Activated CD4-positive, alpha-beta T cell treated with anti-CD3 and anti-CD28 coated beads for 1 hour (primary cell): ENCODE results near the gene LEF1.

Experiments used
- DNase-seq: peaks from one replicate; pipeline ENCODE4 v3.0.0-alpha.2; 2020

Gene LEF1

DNA sequence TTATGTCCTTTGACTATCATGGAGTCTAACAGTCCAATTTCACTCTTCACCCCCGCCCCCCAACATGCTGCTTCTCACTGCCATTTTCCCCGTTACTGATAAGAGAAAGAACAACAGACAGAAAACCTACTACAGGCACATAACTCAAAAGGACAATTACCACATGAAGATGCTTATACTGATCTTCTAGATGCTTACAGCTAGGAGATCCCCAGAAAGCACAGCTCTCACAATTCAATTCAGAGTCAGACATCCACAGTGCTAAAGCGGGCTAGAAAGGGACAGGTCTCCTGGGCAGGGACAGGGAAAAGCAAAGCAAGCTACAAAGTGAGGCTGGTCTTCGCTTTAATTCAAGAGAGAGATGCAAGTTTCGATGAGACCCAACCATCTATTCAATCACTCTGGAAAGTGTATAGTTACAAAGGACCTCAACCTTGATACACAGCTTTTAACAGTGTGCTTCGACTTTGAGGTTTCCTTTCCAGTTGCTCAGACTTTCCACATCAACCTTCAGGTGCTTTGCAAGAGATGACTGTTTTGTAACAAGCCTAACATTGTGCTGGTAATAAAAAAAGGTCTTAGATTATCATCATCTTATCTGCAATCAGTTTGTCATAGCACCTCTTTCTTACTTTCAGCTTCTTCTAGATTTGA is 60.9 kb downstream of the LEF1 start:
- DNase-seq: no peak

DNA sequence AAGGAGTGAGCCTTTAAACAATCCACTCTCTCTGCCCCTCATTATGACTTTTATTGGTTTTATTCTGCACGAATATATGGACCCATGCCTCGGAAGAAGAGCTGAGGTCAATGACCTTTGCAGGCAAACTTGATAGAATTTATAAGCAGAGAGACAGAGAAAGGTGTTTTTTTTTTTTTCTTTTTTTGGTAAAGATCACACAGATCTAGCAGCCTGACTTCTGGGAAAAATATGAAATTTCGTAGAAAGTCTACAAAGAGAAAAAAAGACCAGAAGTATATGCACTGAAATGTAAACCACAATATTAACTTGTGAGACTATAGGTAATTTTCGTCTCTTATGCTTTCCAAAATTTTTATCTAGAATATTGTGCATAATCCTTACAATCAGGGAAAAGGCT is 61.6 kb downstream of the LEF1 start:
- no peak for DNase-seq

DNA sequence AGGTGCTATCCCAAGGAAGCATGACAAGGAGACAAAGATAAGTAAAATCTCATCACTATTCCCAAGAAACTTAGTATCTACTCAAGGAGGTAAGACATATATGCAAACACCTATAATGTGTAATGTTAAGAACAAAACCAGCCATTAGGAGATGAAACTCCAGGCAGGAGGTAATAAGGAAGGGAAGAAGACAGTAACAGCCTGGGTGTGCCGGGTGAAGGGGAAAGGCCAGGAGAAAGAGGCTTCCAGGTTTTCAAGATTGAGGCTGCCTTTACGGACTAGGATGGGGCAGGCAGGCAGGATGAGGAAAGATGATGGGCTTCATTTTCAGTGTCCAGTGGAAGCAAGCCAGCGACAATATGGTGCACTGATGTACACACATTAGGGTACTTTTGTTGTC is 62.5 kb downstream of the LEF1 start:
- no peak for DNase-seq

DNA sequence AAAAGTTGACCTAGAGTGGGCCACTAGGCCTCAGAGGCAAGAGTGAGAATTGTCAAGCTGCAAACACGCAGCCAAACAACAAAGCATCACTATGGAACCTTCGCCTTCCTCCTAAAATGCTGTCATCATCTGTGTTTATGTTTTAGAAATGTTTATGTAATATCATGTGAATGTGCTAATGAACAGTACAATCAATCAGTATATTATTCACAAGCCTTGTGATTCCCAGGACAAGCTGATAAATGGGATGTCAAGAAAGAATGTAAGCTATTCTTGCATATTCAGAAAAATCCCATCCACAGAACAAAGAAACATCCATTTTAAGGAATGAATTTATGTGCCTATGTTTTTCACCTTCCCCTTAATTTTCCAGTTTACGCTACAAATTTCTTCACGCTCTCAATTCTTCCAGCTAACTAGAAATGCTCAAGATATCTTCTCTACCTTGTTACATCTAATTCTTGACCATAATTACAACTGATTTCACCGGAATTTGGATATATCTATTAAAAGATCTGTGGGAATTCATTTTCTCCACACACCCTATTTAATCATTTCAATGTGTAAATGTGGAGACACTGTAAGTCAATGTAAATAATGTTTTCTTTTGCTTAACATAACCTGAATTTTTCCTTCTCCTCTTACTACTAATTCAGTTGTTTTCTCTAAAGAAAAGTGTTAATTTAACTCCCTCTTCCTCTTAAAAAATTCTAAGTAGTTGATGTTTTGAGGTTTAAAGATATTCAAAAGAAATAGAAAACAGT is 65.5 kb downstream of the LEF1 start:
- DNase-seq: no peak

DNA sequence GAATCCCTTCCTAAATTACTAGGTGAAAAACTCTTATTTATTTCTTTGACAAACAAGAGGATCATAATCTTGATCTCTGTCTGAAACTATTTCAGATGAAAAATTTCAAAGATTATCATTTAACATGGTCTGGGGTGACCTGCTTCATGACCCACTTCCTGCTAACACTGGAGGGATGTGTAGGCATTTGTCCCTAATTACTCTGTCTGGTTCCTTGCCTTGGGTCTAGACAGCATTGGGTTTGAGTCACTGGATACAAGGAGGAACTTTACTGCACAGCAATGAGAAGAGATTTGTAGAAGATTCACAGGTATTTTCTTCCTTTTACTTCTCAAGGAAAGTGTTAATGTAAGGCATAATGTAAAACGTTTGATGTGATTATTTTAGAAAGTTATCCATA is 67.9 kb downstream of the LEF1 start:
- DNase-seq: no peak

DNA sequence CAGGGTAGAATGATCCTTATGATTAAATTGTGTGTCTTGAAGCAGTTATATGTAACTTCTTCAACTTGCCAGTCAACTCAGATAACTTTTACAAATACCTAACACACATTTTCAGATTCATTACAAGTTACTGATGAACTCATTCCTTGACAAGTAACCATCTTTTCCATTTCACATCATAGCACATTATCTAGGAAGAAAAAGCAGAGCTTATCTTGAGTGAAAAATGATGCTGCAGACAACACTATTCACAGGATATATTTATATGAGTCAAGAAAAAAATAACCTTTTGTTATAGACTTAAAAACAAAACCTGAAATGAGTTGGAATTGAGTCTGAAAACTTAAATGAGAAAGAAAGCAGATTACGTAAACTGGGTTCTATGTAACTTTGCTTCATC is 68.9 kb downstream of the LEF1 start:
- no peak for DNase-seq

DNA sequence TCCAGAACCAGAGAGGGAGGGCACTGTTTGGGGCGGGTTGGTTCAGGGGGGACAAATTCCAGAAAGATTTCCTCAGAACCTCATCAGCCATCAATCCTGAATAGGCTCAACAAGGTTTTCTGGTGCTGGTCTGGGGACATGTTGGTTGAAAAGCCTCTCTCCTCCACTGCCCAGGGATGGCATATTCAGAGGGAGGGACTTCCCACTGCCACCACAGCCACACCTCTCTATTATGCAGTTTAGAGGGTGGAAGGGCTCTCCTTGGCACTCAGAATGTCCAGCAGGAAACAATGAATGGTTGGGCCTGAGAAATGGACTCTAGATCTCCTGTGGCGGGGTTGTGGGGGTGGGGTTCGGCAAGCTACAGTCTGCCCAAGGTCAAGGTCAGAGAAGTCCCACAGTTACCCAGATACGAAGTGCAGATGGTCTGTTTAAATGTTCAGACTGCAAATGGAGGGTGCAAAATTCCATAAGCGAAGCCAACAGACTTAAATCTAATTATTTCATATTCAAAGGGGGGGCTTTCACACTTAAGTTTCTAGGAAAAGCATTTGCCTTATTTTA is 70.7 kb downstream of the LEF1 start:
- DNase-seq: no peak

DNA sequence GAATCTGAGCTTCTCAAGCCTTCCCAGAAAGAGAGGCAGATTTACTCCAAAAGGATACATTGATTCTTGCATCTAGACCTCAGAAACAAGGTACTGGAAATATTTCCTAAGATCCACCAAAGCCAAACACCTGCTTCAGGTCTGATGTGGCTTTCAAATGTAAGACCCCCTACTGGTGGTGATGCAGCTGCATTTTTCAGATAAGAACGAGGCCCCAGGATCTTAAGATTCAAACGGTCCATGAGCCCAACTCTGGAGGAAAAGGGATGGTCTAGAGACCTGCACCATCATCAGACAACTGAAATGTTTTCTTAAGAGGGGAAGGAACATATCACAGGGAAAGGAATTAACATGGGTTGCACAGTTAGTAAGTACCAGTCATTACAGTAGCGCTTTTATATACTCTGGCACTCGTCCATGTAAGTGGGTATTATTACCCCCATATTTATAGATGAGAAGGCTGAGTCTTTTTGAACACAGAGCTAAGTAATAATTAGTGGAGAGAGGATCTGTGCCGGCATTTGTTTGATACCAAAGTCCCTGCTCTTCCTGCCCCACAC is 73.7 kb downstream of the LEF1 start:
- DNase-seq: no peak

DNA sequence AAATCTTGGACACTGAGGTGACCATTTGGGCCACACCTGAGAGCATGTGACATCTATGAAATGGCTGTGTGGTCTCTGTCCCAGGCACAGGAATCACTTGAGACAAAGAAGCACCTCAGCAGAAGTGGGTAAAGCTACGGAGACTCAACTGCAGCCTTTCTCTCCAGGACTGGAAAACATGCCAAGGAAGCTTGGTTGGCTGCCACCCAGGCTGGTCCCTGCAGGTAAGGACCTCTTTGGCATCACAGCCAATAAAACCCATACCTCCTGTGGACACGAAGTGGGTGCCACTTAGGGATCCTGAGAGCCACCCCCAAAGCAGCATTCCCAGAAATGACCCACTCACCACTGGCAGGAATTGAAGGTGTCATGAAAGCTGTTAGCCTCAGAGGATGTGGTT is 74.6 kb downstream of the LEF1 start:
- DNase-seq: no peak

DNA sequence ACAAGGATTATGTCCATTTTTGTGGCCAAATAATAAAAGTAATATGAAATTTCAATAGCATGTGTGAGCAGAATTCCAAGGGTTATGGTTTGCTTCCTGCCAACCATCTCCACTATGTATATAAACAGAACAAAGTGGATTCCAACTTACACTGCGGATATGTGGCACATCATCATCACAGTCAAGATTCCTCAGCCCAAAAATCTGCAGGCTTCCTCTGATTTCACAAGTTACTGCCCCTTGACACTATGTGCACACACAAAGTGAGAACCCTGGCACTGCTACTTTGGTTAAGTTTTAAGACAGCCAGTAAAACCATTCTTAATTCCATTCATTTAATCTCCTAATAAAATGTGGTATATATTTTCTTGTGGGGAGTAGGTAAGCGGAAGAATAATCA is 76.4 kb downstream of the LEF1 start:
- DNase-seq: no peak

DNA sequence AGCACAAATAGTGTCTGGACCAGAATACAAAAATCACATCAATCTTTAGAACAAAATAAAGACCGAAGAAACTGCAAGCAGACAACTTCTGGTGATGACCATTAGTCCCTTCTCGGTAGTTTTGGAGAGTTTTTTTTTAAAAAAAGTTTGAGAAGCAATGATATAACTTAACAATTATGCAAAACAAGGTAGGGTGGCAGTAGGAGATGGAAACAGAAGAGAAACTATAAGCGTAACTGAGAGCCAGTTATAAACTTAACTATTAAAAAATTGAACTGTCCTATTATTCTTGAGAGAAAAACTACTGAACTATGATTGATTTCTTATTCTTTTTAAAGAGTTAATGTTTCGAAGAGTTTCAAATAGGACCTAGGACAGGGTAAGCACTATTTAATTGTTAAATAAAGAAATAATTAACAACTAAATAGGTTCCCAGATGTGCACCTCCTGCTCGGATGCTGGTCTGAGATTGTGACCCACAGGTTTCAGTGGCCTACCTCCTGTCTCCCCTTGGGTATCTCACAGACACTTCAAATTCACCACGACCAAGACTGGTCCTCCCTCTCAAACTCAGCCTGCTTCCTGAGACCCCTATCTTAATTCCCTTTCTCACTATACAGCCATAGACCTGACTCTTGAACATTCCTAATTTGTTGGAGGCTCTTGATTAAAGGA is 81.3 kb downstream of the LEF1 start:
- no peak for DNase-seq

DNA sequence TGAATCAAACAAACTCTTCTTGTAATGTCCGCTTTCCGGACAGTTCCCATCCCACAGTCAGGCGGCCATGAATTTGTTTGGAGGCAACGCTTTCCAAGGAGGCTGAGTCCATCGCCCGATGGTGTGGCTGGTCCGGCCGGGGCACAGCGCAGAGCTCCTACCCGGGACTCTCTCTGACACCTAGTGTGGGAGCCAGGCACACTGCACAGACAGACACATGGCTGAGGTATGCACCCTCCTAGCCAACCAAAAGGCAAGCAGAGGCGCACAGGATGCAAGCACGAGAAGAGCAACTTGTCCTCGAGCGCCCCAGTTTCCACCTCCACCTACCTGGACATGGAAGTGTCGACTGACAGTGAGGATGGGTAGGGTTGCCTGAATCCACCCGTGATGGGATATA is 87.5 kb downstream of the LEF1 start:
- no peak for DNase-seq

DNA sequence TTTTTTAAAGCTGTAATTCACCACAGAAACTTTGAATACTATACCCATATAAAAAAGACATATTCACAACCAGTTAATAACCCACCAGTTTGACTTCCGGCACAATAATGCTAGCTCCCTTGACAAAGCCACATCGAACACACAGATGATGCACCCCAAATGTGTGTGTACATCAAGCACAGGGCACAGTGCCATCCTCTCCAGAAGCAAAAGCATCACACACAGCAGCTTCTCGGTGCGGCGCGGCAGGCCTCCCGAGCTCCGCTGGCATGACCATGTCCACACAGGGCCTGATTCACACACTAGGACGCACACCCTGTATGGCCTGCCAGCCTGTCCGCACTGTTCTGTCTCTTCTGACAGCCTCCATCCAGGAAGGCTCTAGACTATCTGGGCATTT is 88.0 kb downstream of the LEF1 start:
- peak; percentile 34 for DNase-seq

DNA sequence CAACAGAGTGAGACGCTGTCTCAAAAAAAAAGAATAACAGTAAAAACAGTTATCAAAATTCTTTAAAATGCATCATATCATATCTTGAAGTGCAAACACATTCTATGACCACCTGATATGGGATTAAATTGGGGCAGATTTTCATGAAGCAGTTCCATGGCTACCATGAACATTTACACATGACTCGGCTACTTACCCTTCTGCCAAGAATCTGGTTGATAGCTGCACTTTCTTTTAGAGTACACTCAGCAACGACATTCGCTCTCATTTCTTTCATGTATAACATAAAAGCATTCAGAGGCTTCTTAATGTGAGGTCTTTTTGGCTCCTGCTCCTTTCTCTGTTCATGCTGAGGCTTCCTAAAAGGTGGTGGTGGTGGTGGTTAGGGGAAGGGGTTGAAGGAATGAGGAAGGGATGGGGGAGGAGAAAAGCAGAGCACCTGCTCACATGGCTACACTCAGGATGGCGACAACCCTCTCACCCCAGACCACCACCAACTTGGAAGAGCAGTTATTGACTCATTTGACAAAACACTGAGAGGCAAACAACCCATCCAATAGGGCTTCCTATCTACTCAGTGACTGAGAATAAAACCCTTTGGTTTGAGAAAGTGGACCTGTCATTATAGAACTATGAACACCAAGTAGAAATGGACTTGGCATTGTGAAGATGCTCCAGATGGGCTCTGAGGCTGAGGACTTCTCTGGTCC is 90.6 kb downstream of the LEF1 start:
- DNase-seq: no peak

DNA sequence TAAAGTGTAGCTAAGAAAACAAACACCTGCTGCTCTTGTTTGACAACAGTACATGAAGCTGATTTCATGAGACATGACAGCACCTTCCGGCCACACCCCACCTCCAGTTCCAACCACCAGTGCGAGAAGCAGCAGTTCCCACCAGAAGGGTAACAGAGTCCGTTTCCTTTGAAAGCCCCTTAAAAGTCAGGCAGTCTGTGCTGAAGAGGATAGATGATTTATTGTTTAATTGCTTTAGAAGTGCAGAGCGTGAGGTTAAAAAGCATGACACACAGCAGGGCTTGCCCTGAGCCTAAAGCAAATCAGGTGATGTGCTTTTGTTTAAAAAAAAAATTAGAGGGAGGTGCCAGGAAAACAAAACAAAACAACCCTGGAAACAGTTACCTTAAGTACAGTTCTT is 96.4 kb downstream of the LEF1 start:
- DNase-seq: peak; percentile 55

DNA sequence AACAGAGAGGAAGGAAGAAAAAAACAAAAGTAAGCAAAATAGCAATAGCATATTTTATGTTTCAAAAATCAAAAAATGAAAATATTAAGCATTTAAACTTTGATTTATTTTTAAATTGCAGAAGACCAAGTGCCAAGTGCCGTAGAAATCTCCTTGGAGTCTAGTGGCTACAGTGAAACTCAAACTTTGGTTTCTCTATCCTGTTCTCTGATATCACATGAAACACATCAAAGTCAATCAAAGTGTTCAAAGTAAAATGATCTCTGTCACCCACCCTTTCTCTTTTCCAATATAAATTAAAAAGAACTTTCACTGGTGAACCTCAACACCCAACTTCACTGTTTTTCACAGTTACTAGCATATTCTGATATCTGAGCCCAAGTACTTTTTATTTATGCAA is 98.0 kb downstream of the LEF1 start:
- no peak for DNase-seq

DNA sequence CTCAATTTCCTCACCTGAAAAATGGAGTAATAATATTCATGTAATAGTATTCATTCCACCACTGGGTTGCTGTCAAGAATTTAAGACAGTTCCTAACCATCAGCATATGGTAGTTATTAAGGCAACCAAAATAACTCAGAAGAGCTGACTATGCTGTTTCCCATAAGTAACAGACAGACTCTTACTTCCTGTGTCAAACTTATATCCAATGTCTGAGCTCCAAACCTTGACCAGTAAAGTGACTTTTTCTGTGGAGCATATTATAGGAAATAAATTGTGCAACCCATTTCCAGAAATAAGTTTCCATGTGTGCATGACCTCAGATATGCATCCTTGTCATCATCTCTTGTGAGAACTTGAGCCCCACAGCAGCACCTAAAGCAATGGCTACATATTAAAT is 100.3 kb downstream of the LEF1 start:
- DNase-seq: no peak

DNA sequence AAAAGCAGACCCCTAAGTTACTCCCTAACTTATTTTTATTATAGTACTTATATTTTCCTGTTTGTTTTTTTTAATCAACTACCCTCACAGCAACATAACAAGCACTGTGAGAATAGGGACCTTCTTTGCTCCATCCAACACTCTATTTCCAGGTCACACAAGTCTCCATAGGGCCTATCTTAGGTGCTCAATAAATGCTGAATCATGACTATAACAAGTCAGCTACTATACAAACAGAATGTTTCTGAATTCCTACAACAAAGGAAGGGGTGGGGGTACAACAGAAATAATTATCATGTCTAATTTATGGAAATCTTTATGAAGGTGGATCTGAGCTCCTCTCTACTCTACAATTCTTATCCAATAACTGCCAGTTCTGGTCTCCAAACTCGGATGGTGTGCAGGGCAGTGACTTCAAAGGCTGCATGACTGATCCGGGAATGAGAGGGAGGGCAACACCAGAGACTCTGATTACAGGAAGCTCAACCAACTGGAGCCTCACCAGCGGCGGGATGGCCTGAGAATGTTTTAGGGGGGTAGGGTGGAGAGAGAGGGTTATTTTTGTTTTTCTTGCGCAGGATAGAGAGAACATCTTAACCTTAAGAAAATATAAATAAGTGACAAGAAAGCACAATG is 107.9 kb downstream of the LEF1 start:
- no peak for DNase-seq

DNA sequence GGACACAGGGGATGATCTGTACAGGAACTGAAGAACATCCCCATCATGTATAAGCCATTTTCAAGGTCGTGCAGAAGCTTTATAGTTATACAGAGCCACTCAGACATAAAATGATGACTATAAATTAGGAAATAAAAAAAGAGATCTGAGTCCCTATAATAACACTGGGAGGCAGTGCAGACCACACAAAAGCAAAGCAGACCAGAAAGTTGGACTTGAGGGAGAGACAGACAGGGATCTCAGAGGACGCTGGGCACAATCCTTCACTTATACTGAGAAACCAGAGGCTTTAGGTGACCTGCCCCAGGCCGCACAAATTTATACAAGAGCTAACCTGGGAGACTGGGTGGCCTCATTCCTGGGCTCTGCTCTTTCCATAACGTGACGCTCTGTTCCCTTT is 108.6 kb downstream of the LEF1 start:
- DNase-seq: no peak

DNA sequence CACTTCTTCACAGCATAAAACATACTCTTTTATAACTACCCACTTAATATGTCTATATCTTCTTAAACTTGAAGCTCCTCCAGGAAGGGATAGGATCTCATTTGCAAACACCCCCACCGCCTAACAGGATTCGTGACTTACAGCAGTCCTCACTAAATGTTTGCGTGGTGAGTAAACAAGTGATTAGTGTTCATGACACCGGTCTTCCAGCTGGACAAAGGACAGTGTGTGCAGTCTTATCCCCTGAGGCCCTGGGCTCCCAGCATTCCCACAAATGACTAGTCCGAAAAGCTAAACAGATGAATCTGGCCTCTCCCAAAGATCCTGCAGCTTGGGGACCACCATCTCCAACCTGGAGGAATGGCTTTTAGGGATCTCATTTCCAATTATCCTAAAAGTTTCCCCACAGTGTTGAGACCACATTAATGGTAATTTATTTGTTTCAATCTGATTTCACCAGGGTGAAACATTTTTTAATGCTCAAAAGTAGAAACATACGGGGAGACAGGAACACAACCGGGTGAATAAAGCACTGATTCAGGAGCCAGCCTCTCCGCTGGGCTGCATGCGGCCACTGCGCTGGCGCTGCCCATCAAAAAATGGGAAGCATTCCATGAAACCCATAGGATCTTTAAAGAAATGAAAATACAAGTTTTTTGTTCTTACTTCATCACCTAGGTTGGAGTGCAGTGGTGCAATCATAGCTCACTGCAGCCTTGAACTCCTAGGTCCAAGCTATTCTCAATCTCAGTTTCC is 109.9 kb downstream of the LEF1 start:
- no peak for DNase-seq

DNA sequence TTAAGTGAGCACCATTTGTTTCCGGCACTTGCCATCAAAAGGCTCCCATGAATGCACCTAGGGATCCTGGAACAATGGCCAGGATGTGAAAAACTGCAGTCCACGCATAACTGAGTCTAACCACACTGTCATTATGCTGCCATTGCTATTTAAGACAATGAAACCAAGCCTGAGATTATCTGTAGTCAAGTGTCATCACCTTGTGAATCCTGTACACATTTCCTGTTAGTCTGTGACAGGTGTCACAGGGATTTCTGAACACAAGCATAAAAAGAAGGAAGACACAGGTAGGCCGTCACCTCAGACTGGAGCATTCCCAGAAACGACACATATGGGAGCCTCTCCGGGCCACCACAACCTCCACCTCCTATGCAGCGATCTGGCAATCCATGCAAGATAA is 112.3 kb downstream of the LEF1 start:
- DNase-seq: no peak

DNA sequence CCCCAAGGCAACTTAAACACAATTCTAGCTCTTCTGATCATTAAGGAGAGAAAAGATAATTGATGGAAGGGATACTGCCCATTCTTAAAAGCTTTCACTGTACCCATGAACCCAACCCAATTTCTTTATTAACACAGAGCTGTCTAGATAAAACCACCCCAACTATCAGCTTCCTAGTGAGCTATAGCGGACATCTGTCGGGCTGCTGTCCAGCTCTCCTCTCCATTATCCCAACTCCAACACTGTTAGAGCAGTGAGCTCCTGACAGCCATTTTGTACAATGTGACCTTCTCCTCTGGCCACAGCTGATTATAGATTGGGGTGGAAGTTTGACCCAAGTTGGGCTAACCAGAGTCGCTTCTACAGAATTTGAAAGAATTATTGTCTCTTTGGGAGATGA is 112.9 kb downstream of the LEF1 start:
- no peak for DNase-seq
